Measurements from ENCODE around the gene SLC50A1. TPM values are rescaled to one million over a fixed set of nuclear protein-coding genes. Genes with fewer than 3 reads are reported as not detected.
"Not testable (repeated sequence)": the region's sequence is repeated elsewhere in the genome, so short reads cannot be mapped to it uniquely, and the experiment has no call there.

Gene SLC50A1
- total and polyA plus RNA-seq, 8 donors = 4.5 to 114 (median 39.9) TPM

- H3K27ac ChIP-seq = peak overlapping the region in 4 of 5 donors; percentile 35 to 74 (median 64)
- 53 to 72% (median 64%) methylated on average over 8 of the region's 8 CpGs for WGBS, 5 donors
Measured at GRCh38 chr1:155166051-155166470, 30.4 kb downstream of the SLC50A1 start.

GRCh38 chr1:155166471-155167165 is 31.0 kb downstream of the SLC50A1 start:
- no peak for TF ChIP-seq POLR2AphosphoS5 (IDR thresholded peaks at IDR 0.05)
- TF ChIP-seq EP300 (IDR thresholded peaks at IDR 0.05) = no peak
- TF ChIP-seq POLR2A (IDR thresholded peaks at IDR 0.05) = no peak
- no peak for TF ChIP-seq CTCF (IDR thresholded peaks at IDR 0.05)
- Histone ChIP-seq H3K9me3 (no peaks in the 10 kb centered on the region), H3K27me3 (peaks cover 0 to 5% (median 0%) of the 10 kb centered on the region in 3 donors), H3K27ac (peak overlapping the region; percentile 41 to 74 (median 57)), H3K36me3 (peaks cover 6 to 26% (median 25%) of the 10 kb centered on the region in 4 donors), H3K4me1 (peaks cover 13 to 32% (median 19%) of the 10 kb centered on the region in 4 donors), H3K4me3 (peak overlapping the region in 1 of 4 donors; percentile 24)
- intact Hi-C loops (cut with DNase I; ENCODE audit: low total_unique reads) = loop anchor here (5.0 kb wide), 1 partner anchor 74 kb away; no protein-coding TSS in a partner anchor
- peak in 1 of 2 donors; percentile 86 for DNase-seq
- WGBS, 5 donors = 37 to 44% (median 39%) methylated on average over 23 to 27 of the region's 27 CpGs

More at GRCh38 chr1:155166051-155166470, 30.4 kb downstream of the SLC50A1 start:
- Histone ChIP-seq H3K4me3 (no peak overlapping the region), H3K36me3 (peaks cover 6 to 26% (median 25%) of the 10 kb centered on the region in 4 donors), H3K4me1 (peaks cover 13 to 28% (median 17%) of the 10 kb centered on the region in 4 donors), H3K27me3 (peaks cover 0 to 5% (median 0%) of the 10 kb centered on the region in 3 donors), H3K9me3 (no peaks in the 10 kb centered on the region)
- DNase-seq = peak in 1 of 2 donors; percentile 28
- intact Hi-C loops (cut with DNase I; ENCODE audit: low total_unique reads) = loop anchor here (5.0 kb wide), 1 partner anchor 74 kb away; no protein-coding TSS in a partner anchor
- TF ChIP-seq POLR2A (IDR thresholded peaks at IDR 0.05) (no peak), POLR2AphosphoS5 (IDR thresholded peaks at IDR 0.05) (no peak), EP300 (IDR thresholded peaks at IDR 0.05) (no peak), CTCF (IDR thresholded peaks at IDR 0.05) (no peak)

GRCh38 chr1:155167166-155168104 is 31.8 kb downstream of the SLC50A1 start:
- intact Hi-C loops (cut with DNase I; ENCODE audit: low total_unique reads) = loop anchor here (5.0 kb wide), 1 partner anchor 75 kb away; no protein-coding TSS in a partner anchor
- Histone ChIP-seq H3K9me3 (no peaks in the 10 kb centered on the region), H3K27me3 (peaks cover 0 to 5% (median 0%) of the 10 kb centered on the region in 3 donors), H3K4me3 (peak overlapping the region in 2 of 4 donors; percentile 7 to 24), H3K27ac (peak overlapping the region; percentile 41 to 74 (median 57)), H3K36me3 (peaks cover 6 to 26% (median 25%) of the 10 kb centered on the region in 4 donors), H3K4me1 (peaks cover 19 to 39% (median 26%) of the 10 kb centered on the region in 4 donors)
- WGBS, 5 donors = 4 to 8% (median 5%) methylated on average over 24 to 28 of the region's 28 CpGs
- TF ChIP-seq POLR2A (IDR thresholded peaks at IDR 0.05) = no peak
- peak in 1 of 3 donors; percentile 71 for TF ChIP-seq POLR2AphosphoS5 (IDR thresholded peaks at IDR 0.05)
- TF ChIP-seq CTCF (IDR thresholded peaks at IDR 0.05) = peak in 5 of 7 experiments; percentile 68 to 96 (median 82)
- TF ChIP-seq EP300 (IDR thresholded peaks at IDR 0.05) = no peak
- DNase-seq = peak; percentile 92 to 95

GRCh38 chr1:155168105-155168445 is 32.4 kb downstream of the SLC50A1 start:
- H3K4me1 ChIP-seq = peaks cover 20 to 43% (median 29%) of the 10 kb centered on the region in 4 donors
- not testable (repeated sequence) for H3K27ac ChIP-seq, DNase-seq, H3K27me3 ChIP-seq, H3K9me3 ChIP-seq, H3K4me3 ChIP-seq
- 26 to 46% (median 42%) methylated on average over 4 of the region's 4 CpGs for WGBS, 5 donors
- TF ChIP-seq CTCF (IDR thresholded peaks at IDR 0.05) = peak in 1 of 7 experiments; percentile 5
- intact Hi-C loops (cut with DNase I; ENCODE audit: low total_unique reads) = loop anchor here (5.0 kb wide), 1 partner anchor 76 kb away; no protein-coding TSS in a partner anchor
- peaks cover 6 to 26% (median 25%) of the 10 kb centered on the region in 4 donors for H3K36me3 ChIP-seq
